Panc1 (cell line): ENCODE results near the gene ZIC4.

ENCODE experiments used
- POLR2AphosphoS5 ChIP-seq: IDR thresholded peaks from 2 replicates; pipeline ENCODE4 v1.6.1; 2012; ENCODE audit warnings: mild to moderate bottlenecking, low read depth, low read length, moderate library complexity
- TF ChIP-seq, protein P1 (sequence below): fragments of 450-650 bp; IDR thresholded peaks from 2 replicates; pipeline ENCODE4 v1.5.1; 2017; ENCODE audit warnings: mild to moderate bottlenecking

DNA sequence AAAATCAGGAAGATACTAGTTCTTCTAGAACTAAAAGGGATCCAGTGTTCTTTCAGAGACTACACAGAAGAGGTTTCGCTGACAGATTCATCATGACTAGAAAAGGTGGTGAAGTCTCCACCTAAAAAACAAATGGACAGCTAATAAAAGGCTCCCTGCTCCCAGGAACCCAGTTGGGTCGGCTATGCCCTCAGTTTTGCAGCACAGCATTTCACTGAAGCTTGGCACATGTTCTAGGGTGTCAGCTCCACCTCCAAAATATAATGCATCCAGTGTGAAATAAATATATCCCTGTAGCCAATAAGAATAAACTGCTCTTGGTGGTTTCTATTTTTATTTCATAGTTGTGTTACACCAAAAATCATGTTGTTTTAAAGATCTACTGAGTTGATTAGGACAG lies 55.0 kb downstream of the ZIC4 start:
- TF ChIP-seq, protein P1, sequence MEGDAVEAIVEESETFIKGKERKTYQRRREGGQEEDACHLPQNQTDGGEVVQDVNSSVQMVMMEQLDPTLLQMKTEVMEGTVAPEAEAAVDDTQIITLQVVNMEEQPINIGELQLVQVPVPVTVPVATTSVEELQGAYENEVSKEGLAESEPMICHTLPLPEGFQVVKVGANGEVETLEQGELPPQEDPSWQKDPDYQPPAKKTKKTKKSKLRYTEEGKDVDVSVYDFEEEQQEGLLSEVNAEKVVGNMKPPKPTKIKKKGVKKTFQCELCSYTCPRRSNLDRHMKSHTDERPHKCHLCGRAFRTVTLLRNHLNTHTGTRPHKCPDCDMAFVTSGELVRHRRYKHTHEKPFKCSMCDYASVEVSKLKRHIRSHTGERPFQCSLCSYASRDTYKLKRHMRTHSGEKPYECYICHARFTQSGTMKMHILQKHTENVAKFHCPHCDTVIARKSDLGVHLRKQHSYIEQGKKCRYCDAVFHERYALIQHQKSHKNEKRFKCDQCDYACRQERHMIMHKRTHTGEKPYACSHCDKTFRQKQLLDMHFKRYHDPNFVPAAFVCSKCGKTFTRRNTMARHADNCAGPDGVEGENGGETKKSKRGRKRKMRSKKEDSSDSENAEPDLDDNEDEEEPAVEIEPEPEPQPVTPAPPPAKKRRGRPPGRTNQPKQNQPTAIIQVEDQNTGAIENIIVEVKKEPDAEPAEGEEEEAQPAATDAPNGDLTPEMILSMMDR = no peak
- no peak for TF ChIP-seq POLR2AphosphoS5
